ENCODE measurements around the gene CCDC34. TPM values are rescaled to one million over a fixed set of nuclear protein-coding genes. Genes with fewer than 3 reads are reported as not detected.

Gene CCDC34
- total and polyA plus RNA-seq, 8 donors = 0.89 to 65.8 (median 7.0) TPM; not detected in 1

DNA sequence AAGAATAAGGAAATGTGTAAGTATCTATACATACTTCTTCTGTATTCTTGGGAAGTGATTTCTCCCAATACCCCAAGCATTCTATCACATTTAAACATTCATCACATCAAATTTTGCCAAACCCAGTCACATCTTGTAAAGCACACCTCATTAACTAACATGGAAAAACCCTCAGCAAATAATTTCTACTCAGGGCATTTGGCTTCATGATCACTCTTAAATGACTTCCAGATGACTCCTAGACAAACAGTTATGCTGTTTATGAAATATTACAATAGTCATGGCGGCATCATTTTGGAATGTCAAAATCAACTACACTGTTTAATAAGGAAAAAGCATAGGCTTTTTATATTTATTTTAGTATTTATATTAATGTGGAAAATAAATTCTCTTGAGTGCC is 47.3 kb upstream of the CCDC34 start:
- TF ChIP-seq EP300 (IDR thresholded peaks at IDR 0.05) (no peak), POLR2AphosphoS5 (IDR thresholded peaks at IDR 0.05) (no peak), POLR2A (IDR thresholded peaks at IDR 0.05) (no peak), CTCF (IDR thresholded peaks at IDR 0.05) (no peak)
- Histone ChIP-seq H3K36me3 (no peaks in the 10 kb centered on the region), H3K27me3 (no peaks in the 10 kb centered on the region), H3K4me3 (no peak overlapping the region), H3K27ac (no peak overlapping the region), H3K9me3 (no peaks in the 10 kb centered on the region), H3K4me1 (peaks cover 0 to 23% (median 8%) of the 10 kb centered on the region in 4 donors)
- no peak for DNase-seq
- intact Hi-C loops (cut with DNase I; ENCODE audit: low total_unique reads) = no loop called here
- 91 to 100% (median 97%) methylated on average over 1 of the region's 1 CpG for WGBS, 5 donors

DNA sequence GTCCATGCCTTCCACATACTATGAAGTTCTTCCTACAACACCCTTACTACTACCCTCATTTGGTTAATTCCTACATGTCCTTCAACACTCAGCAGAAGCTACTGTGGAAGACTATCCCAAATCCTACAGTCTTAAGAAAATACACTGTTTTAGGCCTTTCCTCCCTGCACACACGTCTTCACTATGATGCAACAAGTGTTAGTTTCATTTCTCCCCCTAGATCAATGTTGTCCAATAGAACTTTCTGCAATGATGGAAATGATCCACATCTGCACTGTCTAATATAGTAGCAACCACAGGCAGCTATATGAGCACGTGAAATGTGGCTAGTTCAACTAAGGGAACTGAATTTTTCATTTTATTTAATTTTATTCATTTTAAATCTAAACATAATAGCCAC is 46.7 kb upstream of the CCDC34 start:
- H3K27me3 ChIP-seq = no peaks in the 10 kb centered on the region
- H3K27ac ChIP-seq = no peak overlapping the region
- DNase-seq = no peak
- WGBS, 5 donors = 76 to 89% (median 83%) methylated on average over 2 of the region's 2 CpGs
- no peak overlapping the region for H3K4me3 ChIP-seq
- TF ChIP-seq POLR2A (IDR thresholded peaks at IDR 0.05) (no peak), EP300 (IDR thresholded peaks at IDR 0.05) (no peak), POLR2AphosphoS5 (IDR thresholded peaks at IDR 0.05) (no peak), CTCF (IDR thresholded peaks at IDR 0.05) (no peak)
- intact Hi-C loops (cut with DNase I; ENCODE audit: low total_unique reads) = no loop called here
- no peaks in the 10 kb centered on the region for H3K36me3 ChIP-seq
- peaks cover 0 to 23% (median 6%) of the 10 kb centered on the region in 4 donors for H3K4me1 ChIP-seq
- H3K9me3 ChIP-seq = no peaks in the 10 kb centered on the region

- TF ChIP-seq CTCF (IDR thresholded peaks at IDR 0.05) (no peak), POLR2A (IDR thresholded peaks at IDR 0.05) (no peak), EP300 (IDR thresholded peaks at IDR 0.05) (no peak), POLR2AphosphoS5 (IDR thresholded peaks at IDR 0.05) (no peak)
- no peak overlapping the region for H3K4me3 ChIP-seq
- H3K9me3 ChIP-seq = no peaks in the 10 kb centered on the region
- H3K27me3 ChIP-seq = no peaks in the 10 kb centered on the region
- DNase-seq = no peak
- no peak overlapping the region for H3K27ac ChIP-seq
- peaks cover 0 to 23% (median 2%) of the 10 kb centered on the region in 4 donors for H3K4me1 ChIP-seq
- intact Hi-C loops (cut with DNase I; ENCODE audit: low total_unique reads) = no loop called here
- H3K36me3 ChIP-seq = no peaks in the 10 kb centered on the region
These were observed 46.0 kb upstream of the CCDC34 start for GRCh38 chr11:27409049-27409448.

DNA sequence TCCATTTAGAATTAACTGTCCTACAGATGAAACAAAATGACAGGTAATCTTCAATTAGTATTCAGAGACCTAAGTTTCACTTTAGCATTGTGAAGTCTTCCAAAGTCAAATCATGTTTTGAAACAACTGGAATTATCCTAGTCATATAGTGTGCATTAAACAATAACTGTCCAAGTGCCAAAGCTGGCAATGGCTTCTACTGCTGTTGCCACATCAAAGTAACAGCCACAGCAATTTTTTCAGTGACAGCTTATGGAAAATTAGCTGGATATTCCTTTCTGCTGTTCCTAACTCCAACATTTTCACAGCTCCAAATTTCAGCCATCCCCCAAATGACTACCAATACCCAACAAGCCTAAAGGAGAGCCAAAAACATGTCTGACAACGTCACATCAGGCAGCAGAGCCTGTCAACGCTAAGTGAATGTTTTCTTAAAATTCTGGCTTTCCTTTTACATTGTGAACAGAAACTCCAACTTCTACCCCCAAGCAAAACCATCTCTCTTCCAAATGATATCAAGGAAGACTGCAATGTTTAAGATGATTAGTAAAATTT is 45.3 kb upstream of the CCDC34 start:
- H3K27ac ChIP-seq = no peak overlapping the region
- peaks cover 0 to 23% (median 0%) of the 10 kb centered on the region in 4 donors for H3K4me1 ChIP-seq
- TF ChIP-seq POLR2AphosphoS5 (IDR thresholded peaks at IDR 0.05) (no peak), CTCF (IDR thresholded peaks at IDR 0.05) (no peak), POLR2A (IDR thresholded peaks at IDR 0.05) (no peak), EP300 (IDR thresholded peaks at IDR 0.05) (no peak)
- H3K27me3 ChIP-seq = no peaks in the 10 kb centered on the region
- H3K9me3 ChIP-seq = no peaks in the 10 kb centered on the region
- WGBS, 5 donors = 86 to 95% (median 91%) methylated on average over 2 of the region's 2 CpGs
- H3K4me3 ChIP-seq = no peak overlapping the region
- no peak for DNase-seq
- intact Hi-C loops (cut with DNase I; ENCODE audit: low total_unique reads) = no loop called here
- H3K36me3 ChIP-seq = no peaks in the 10 kb centered on the region

All from stomach (tissue), 9 donors.